Stimulated activated CD4-positive, alpha-beta T cell treated with anti-CD3 and anti-CD28 coated beads, Interleukin-2, amount 100 ng/mL, for 48 hours (primary cell): ENCODE data around the gene SMOC2.

Source experiments
- DNase-seq, 2 donors: peaks; one replicate each; pipeline ENCODE4 v3.0.0-alpha.2; 2020

SMOC2 gene

DNA sequence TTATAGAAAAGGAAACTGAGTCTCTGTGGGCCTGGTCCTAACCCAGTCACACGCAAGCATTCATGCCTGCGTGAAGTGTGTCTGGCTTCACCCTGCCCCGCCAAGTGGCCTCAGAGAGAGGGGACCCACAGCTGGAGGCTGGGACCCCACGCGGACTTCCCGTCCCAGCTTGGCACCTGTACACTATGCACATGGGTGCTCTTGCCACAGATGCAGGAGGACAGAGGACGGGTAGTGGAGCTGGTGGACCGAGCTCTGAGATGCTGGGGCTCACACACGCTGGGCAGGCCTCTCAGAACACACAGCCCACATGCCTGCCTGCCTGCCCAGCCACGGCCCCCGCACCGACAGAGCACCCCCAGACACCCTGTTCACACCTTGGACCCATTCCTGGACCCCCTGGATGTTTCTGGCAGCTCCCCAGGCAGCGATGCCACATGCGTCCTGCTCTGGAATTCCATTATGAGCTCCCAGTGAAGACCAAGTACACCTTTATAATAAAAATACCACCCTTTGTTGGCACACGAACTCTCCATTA lies 24.9 kb upstream of the SMOC2 start:
- no peak for DNase-seq

DNA sequence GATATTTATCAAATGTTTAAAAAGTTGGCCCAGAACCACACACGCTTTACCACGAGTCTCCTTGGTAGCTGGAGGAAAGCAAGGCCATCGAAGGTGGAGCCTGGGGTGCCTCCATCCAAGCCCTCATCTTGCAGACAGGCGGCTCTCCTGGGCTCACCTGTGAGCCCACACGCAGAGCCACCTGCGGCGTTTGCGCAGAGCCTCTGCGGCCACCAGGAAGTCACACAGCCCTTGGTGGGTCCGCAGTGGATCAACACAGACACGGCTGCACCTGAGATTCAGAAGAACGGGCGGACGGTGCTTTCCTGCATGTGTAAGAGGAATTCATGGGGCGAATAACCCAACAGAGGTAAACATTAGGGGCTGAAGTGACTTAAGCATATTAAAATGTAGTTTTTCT lies 24.5 kb upstream of the SMOC2 start:
- DNase-seq = no peak

DNA sequence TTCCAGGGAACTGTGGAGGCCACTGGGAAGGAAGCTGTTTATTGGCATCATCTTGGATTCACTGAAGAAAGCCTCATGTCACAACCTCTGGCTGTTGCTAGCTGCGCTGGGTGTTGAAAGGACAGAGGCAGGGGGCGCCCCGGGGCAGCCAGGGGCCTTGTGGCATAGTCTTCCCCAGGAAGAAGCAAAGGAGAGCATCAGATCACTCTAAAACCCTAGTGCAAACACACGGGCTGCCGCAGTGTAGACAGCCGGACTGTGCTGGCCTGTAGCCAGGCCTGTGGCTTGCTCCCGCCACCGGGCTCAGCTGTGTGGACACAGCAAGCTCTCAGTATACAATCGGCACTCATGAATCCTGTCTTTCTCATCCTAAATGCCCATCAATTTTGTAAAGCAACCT lies 23.8 kb upstream of the SMOC2 start:
- DNase-seq = no peak

DNA sequence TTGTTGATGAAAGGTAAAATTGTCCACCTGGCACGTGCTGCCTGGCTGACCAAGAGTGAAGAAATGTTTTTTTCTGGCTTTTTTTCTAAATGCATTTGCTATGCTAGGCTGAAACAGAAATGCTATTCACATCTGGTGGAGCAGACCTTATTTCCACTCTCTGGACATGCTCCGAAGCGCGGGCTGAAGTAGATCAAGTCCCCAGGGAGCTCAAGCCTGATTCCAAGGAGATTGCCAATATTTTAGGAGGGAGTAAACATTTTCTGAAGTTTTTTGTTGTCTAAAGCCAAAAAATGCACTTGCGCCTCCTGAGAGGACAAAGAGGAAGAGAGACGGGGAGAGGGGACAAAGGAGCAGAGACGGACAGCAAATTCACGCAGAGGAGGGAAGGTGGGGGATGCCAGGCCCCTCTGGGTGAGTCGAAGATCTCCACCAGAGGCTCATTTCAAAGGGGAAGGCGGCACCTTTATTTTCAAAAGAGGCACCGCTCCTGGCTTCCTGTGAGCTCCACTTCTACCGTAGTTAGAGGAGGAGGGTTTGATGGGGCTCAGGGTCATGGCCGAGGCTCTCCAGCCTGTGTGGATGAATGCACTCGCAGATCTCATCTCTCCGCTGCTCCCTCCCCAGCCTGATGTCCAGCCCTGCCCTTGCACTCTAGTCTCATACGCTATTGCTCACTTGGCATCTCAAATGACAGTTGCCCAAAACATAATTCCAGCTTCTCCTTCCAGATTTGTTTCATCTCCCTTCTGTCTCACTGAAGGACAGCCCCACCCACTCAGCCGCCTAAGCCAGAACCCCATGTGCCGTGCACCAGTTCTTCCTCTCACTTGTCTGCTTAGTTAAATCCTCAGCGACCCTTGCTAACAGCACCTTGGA lies 23.1 kb upstream of the SMOC2 start:
- DNase-seq = no peak

DNA sequence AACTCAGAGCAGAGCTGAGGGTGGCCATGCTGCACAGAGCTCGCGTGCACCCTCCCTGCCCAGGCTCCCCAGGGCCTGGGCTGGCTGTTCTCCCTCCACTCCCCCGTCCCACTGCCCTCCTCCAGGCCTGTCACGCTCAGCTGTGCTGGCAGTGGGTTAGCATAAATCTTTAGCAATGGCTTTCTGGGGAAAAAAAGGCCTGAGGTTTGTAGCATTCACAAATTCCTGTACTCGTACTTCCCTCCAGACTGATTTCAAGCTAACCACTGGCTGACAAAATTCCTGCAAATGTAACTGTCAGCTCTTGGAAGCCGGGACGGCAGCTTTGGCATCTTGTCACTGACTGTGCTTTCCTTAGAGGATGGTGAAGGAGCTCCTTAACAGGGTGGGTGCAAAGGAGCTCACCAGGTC lies 22.3 kb upstream of the SMOC2 start:
- DNase-seq = no peak

- DNase-seq = no peak
Observed at GRCh38 chr6:168419569-168419968, 21.4 kb upstream of the SMOC2 start.

DNA sequence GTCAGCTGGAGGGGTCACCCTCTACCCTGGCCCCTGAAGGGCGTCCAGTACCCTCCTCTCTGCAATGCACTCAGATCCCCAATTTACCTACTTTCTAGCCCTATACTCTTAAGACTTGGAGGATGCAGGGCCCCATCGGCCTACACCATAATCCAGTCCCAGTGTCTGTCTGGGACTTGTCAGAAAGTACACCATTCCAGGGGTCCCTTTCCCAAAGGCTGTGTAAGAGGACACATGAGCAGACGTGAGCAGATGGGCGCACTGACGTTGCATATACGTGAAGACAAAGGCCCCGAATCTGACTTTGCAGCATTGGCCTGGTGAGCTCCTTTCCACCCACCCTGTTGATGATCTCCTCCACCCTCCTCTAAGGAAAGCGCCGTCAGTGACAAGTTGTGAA lies 20.9 kb upstream of the SMOC2 start:
- no peak for DNase-seq

DNA sequence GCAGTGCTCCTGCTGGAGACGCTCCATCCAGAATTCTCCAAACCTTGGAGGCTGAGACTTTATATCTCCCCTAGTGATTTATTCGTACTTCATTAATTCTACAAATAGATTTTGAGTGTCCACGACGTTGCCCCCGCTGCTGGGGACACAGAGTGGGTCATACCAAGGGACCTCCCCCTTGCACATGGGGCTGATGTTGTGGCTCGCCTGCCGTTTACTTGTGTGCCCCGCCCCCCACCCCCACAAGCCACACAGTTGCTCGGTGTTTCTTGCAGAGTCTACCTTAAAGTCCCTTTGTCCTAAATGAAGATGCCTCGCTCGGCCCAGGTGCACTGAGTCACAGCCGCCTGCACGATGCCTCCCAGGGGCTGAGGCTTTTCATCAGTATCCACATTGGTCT lies 20.3 kb upstream of the SMOC2 start:
- no peak for DNase-seq

GRCh38 chr6:168427184-168427583 lies 13.8 kb upstream of the SMOC2 start:
- DNase-seq = no peak

DNA sequence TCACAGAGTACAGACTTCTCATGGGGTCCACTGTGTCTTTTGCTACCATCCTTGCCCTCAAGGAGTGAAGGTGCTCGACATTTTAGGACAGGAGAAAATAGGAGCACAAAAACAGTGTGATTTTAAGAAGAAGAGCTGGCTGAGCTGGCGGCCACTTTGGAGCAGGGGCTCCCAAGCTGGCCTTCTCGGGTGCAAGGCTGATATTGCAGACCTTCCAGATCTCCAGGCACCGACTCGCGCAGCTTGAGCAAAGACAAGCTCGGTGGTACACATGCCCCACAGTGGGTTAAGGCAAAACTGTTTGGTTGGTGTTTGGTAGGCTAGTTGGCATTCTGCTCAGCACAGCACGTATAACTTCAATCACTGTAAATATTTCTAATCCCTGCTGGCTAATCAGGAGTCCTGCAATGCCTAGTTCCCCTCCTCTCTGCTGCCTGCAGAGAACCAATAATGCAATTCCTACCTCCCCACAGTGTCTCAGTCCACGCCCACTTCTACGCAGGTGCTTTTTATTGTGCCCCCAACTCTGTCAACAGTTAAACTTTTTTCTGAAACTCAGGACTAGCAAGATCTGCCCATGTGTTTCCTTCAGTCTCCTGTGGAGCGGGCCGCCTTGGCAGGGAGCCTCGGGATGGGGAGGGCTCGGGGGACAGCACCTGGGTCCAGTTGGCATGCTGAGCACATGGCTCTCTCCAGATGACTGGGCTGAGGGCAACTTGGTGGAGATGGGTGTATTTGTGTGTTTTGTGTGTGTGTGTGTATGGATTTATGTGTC lies 12.7 kb upstream of the SMOC2 start:
- no peak for DNase-seq

GRCh38 chr6:168428863-168429262 lies 12.1 kb upstream of the SMOC2 start:
- DNase-seq = no peak

- no peak for DNase-seq
Observed at GRCh38 chr6:168432196-168432595, 8.8 kb upstream of the SMOC2 start.

DNA sequence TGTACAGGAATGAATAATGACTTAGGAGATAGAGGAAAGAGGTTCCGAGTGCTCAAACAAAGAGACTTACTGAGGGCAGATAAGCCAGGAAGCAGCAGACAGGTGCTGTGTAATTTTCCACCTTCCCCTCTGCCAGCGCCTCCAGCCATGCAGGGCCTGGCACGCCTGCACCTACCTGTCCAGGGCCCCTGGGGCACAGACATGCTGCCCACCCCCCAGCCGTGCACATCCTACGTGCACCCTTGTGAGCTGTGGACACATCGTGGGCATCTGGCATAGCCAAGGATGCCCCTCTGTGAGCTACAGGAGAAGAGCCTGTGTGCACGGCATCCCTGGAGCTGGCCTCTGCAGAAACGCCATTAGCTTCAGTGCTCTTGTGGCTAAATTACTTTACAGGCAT lies 7.1 kb upstream of the SMOC2 start:
- DNase-seq = no peak

GRCh38 chr6:168434505-168434904 lies 6.5 kb upstream of the SMOC2 start:
- no peak for DNase-seq

DNA sequence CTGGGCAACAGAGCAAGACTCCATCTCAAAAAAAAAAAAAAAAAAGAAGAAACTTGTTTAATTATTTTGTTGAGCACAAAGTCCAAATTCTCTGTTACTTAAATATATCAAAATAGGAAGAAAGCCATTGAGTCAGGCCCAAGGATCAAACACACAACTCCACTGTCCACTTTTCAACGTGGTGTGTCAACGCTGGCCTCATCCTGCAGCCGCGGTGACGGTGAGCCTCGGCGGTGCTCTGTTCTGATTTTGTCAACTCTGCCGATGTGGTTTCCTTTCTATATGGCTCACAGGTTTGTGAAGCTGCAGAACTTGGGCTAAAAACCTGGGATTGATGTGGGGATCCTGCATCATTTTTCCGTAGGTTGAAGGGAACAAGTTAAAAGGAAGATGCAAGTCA lies 3.2 kb upstream of the SMOC2 start:
- no peak for DNase-seq

DNA sequence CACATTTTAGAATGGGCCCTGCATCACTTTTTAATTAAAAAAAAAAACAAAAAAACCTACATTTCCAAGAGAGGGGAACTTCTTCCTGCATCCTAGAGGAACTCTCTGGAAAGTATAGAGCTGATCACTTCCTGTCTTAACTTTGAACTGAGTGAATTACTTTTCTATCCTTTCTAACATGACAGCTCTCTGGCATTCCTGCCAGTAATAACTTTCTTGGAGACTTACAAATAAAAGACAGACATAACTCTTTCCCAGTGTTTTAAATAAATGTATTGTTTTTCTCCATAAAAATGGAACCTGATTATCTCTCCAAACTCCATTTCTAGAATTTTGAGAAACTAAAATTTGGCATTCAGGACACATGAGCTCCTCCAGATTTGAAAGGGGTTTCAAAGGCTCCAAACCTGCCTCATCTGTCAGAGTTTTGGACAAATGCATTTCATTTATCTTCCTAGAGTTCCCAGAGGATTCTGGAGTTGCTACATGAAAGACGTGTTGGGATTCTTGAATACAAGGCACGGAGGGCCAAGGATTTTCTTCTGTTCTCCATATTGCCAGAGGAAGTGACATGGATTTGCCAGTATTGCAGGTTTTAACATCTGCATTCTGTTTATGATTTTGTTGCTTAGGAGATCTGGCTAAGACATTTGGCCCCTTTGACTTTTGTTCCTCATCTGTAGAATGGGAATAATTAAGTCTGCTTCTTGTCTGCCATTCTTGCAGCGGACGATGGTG lies 2.0 kb upstream of the SMOC2 start:
- DNase-seq = no peak

GRCh38 chr6:168439794-168440450 lies 1.1 kb upstream of the SMOC2 start:
- DNase-seq = no peak

GRCh38 chr6:168441434-168442391 lies 729 bp downstream of the SMOC2 start:
- DNase-seq = no peak

- DNase-seq = no peak
Observed at GRCh38 chr6:168442646-168443045, 1.7 kb downstream of the SMOC2 start.

GRCh38 chr6:168447282-168447681 lies 6.3 kb downstream of the SMOC2 start:
- no peak for DNase-seq

DNA sequence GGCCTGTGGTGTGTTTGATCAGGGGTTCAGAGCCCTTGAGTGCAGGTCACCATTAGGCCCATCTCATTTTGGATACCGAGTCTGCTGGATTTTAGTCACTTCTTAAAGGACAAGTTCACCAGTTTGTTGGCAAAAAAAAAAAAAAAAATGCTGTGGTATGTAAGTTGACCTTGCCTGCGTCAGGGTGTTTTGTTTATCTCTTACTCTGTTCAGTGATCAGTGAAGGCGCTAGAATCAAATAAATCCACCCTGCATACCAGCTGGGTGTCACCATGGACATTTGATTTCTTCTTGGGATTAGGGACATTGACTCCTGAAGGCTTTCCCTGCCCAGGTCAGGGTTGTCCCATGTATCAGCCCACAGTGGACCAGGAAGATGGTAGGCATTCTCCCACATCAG lies 6.7 kb downstream of the SMOC2 start:
- no peak for DNase-seq
